H1 (cell line): Measurements from ENCODE around the gene INVS. TPM values are rescaled to one million over a fixed set of nuclear protein-coding genes. Genes with fewer than 3 reads are reported as not detected.

Source experiments
- CTCF ChIA-PET: fragments of 300-600 bp; sonication (Branson Sonifier 250); formaldehyde crosslinking; loops from one replicate; lab custom pipeline; 2021; ENCODE audit not compliant: partially characterized antibody; lab: Charles Lee
- POLR2A ChIA-PET: fragments of 300-600 bp; sonication (Branson Sonifier 250); formaldehyde crosslinking; loops from one replicate; lab custom pipeline; 2021; ENCODE audit warnings: inconsistent platforms; ENCODE audit not compliant: partially characterized antibody; lab: Charles Lee
- DNase-seq, 2 experiments: peaks; one replicate each; pipeline versions ENCODE4 v3.0.0 to v3.0.0-alpha.2; 2010 to 2022; ENCODE audit warnings: low spot score in 2 of 2, low read depth in 1 of 2, mixed read lengths in 1 of 2
- FAIRE-seq: peaks from 2 replicates; lab custom pipeline; 2011; peaks lifted over from hg19 to GRCh38; lab: Jason Lieb, UNC
- H2AFZ ChIP-seq: 2 replicates; pipeline ENCODE4 v1.8.1; 2012; ENCODE audit warnings: low read length, inconsistent platforms
- H2AK5ac ChIP-seq: 2 replicates; pipeline ENCODE4 v1.6.1; 2013; ENCODE audit warnings: low read depth, low read length
- H2BK120ac ChIP-seq: replicated peaks from 2 replicates; pipeline ENCODE3; 2013; ENCODE audit warnings: low read depth, low read length, inconsistent platforms
- H2BK12ac ChIP-seq: 2 replicates; pipeline ENCODE4 v1.6.1; 2013; ENCODE audit warnings: low read depth, low read length
- H2BK15ac ChIP-seq: 2 replicates; pipeline ENCODE4 v1.6.1; 2013; ENCODE audit warnings: low read length
- H2BK20ac ChIP-seq: 2 replicates; pipeline ENCODE4 v1.6.1; 2013; ENCODE audit warnings: low read length
- H2BK5ac ChIP-seq: 2 replicates; pipeline ENCODE4 v1.6.1; 2013; ENCODE audit warnings: low read depth, low read length
- H3K14ac ChIP-seq: 2 replicates; pipeline ENCODE4 v1.6.1; 2013; ENCODE audit warnings: inconsistent platforms; ENCODE audit not compliant: insufficient read length
- H3K18ac ChIP-seq: 2 replicates; pipeline ENCODE4 v1.6.1; 2013; ENCODE audit warnings: low read length; ENCODE audit errors: extremely low read depth
- H3K23ac ChIP-seq: 2 replicates; pipeline ENCODE4 v1.6.1; 2013; ENCODE audit warnings: inconsistent platforms; ENCODE audit not compliant: insufficient read length
- H3K23me2 ChIP-seq: 2 replicates; pipeline ENCODE4 v1.6.1; 2013; ENCODE audit warnings: low read depth, low read length
- H3K27ac ChIP-seq: 2 replicates; pipeline ENCODE4 v1.6.1; 2011; ENCODE audit warnings: low read depth, low read length, inconsistent platforms
- H3K27me3 ChIP-seq, 4 experiments: replicated peaks in 1 of 4; 1 replicate in 1 of 4; 2 replicates in 3 of 4; pipeline versions ENCODE4 v1.6.1 to v1.8.1; 2011 to 2013; ENCODE audit warnings: low read length in 3 of 4, mild to moderate bottlenecking in 3 of 4, inconsistent platforms in 2 of 4, mixed read lengths in 2 of 4, moderate library complexity in 1 of 4; ENCODE audit not compliant: control insufficient read depth in 3 of 4, insufficient read depth in 3 of 4; ENCODE audit errors: extremely low read depth in 1 of 4
- H3K36me3 ChIP-seq, 4 experiments: 2 replicates each; pipeline versions ENCODE4 v1.6.1 to v1.8.1; 2011 to 2013; ENCODE audit warnings: mild to moderate bottlenecking in 4 of 4, low read length in 3 of 4, moderate library complexity in 2 of 4, control low read depth in 1 of 4, inconsistent platforms in 1 of 4; ENCODE audit not compliant: insufficient read depth in 4 of 4, control insufficient read depth in 2 of 4
- H3K4ac ChIP-seq: replicated peaks from 2 replicates; pipeline ENCODE3; 2013; ENCODE audit warnings: low read length, low read depth, mixed read lengths, inconsistent platforms; ENCODE audit not compliant: insufficient read length
- H3K4me1 ChIP-seq, 4 experiments: replicated peaks in 1 of 4; 1 replicate in 1 of 4; 2 replicates in 3 of 4; pipeline versions ENCODE4 v1.6.1 to v1.8.1; 2011 to 2013; ENCODE audit warnings: low read length in 3 of 4, inconsistent platforms in 2 of 4, mixed read lengths in 1 of 4; ENCODE audit not compliant: insufficient read depth in 4 of 4, control insufficient read depth in 3 of 4
- H3K4me2 ChIP-seq, 2 experiments: 2 replicates each; pipeline versions ENCODE4 v1.6.1 to v1.8.1; 2011 to 2013; ENCODE audit warnings: low read depth in 2 of 2, low read length in 2 of 2, control low read depth in 1 of 2, inconsistent platforms in 1 of 2, mild to moderate bottlenecking in 1 of 2; ENCODE audit not compliant: insufficient read depth in 1 of 2
- H3K4me3 ChIP-seq, 4 experiments: fragments of 200-600, 300-600 bp in 1 of 4; sonication (generic), shearing (Covaris generic), sonication (Bioruptor Twin) in 1 of 4; 2 replicates each; pipeline versions ENCODE4 v1.5.1 to v1.8.1; 2011 to 2016; ENCODE audit warnings: low read length in 4 of 4, low read depth in 3 of 4, control low read depth in 2 of 4, inconsistent platforms in 2 of 4, mild to moderate bottlenecking in 2 of 4, mixed read lengths in 1 of 4, moderate library complexity in 1 of 4; ENCODE audit not compliant: insufficient read depth in 2 of 4; ENCODE audit errors: extremely low read depth in 1 of 4
- H3K56ac ChIP-seq: replicated peaks from 2 replicates; pipeline ENCODE3; 2013; ENCODE audit warnings: low read depth, mild to moderate bottlenecking, mixed read lengths, low read length, inconsistent platforms; ENCODE audit not compliant: insufficient read length
- H3K79me1 ChIP-seq: 2 replicates; pipeline ENCODE4 v1.6.1; 2013; ENCODE audit warnings: low read depth, low read length, control low read depth
- H3K79me2 ChIP-seq, 2 experiments: 2 replicates each; pipeline versions ENCODE4 v1.6.1 to v1.8.1; 2012 to 2013; ENCODE audit warnings: low read length in 2 of 2, mild to moderate bottlenecking in 2 of 2, inconsistent platforms in 1 of 2; ENCODE audit not compliant: insufficient read depth in 2 of 2, control insufficient read depth in 1 of 2
- H3K9ac ChIP-seq, 4 experiments: replicated peaks in 1 of 4; 1 replicate in 1 of 4; 2 replicates in 3 of 4; pipeline versions ENCODE4 v1.6.1 to v1.8.1; 2011 to 2013; ENCODE audit warnings: low read depth in 3 of 4, low read length in 3 of 4, control low read depth in 2 of 4, mild to moderate bottlenecking in 2 of 4, moderate library complexity in 2 of 4, inconsistent platforms in 1 of 4; ENCODE audit errors: extremely low read depth in 1 of 4
- H3K9me3 ChIP-seq, 2 experiments: 2 replicates each; pipeline versions ENCODE4 v1.6.1 to v1.8.1; 2012 to 2013; ENCODE audit warnings: mild to moderate bottlenecking in 2 of 2, moderate library complexity in 2 of 2, control low read depth in 1 of 2, inconsistent platforms in 1 of 2, low read depth in 1 of 2, low read length in 1 of 2, mixed read lengths in 1 of 2; ENCODE audit not compliant: insufficient read depth in 2 of 2
- H4K20me1 ChIP-seq, 2 experiments: replicated peaks in 1 of 2; 2 replicates each; pipeline versions ENCODE3 to v1.8.1; 2011 to 2013; ENCODE audit warnings: inconsistent platforms in 2 of 2, low read length in 2 of 2, mild to moderate bottlenecking in 1 of 2; ENCODE audit not compliant: insufficient read depth in 2 of 2, control insufficient read depth in 1 of 2
- H4K5ac ChIP-seq: 2 replicates; pipeline ENCODE4 v1.6.1; 2013; ENCODE audit warnings: low read length, low read depth, mixed read lengths, inconsistent platforms; ENCODE audit not compliant: insufficient read length
- H4K8ac ChIP-seq: 2 replicates; pipeline ENCODE4 v1.8.0; 2013; ENCODE audit warnings: mild to moderate bottlenecking, moderate library complexity, low read length, inconsistent platforms; ENCODE audit not compliant: insufficient read depth; ENCODE audit errors: extremely low read depth
- H4K91ac ChIP-seq: replicated peaks from 2 replicates; pipeline ENCODE3; 2013; ENCODE audit warnings: low read length, mixed read lengths, inconsistent platforms; ENCODE audit not compliant: insufficient read length
- FOSL1 ChIP-seq: IDR thresholded peaks from 2 replicates; pipeline ENCODE4 v1.6.1; 2011; ENCODE audit warnings: mild to moderate bottlenecking, low read depth, low read length, moderate library complexity; ENCODE audit not compliant: insufficient read depth
- GTF2F1 ChIP-seq: IDR thresholded peaks from 2 replicates; pipeline ENCODE4 v1.6.1; 2012; ENCODE audit warnings: low read depth, low read length, improper control_type of control experiment, borderline replicate concordance
- JUN ChIP-seq: IDR thresholded peaks from 2 replicates; pipeline ENCODE4 v1.6.1; 2011; ENCODE audit warnings: low read depth, mild to moderate bottlenecking, improper control_type of control experiment, low read length
- SIN3A ChIP-seq, 2 experiments: IDR thresholded peaks in 1 of 2; conservative IDR thresholded peaks in 1 of 2; 2 replicates each; pipeline ENCODE4 v1.6.1; 2011 to 2012; ENCODE audit warnings: low read length in 2 of 2, improper control_type of control experiment in 1 of 2, low read depth in 1 of 2, mild to moderate bottlenecking in 1 of 2
- SIRT6 ChIP-seq: IDR thresholded peaks from one replicate; pipeline ENCODE4 v1.7.1; 2012; ENCODE audit warnings: low read length, inconsistent platforms
- SP1 ChIP-seq: IDR thresholded peaks from 2 replicates; pipeline ENCODE4 v1.6.1; 2011; ENCODE audit warnings: low read depth, low read length
- SUZ12 ChIP-seq: fragments of 200-600 bp; sonication (generic); IDR thresholded peaks from 2 replicates; pipeline ENCODE4 v1.6.1; 2012; ENCODE audit warnings: mild to moderate bottlenecking, inconsistent platforms, low read length, moderate library complexity, mixed read lengths
- TCF12 ChIP-seq: IDR thresholded peaks from 2 replicates; pipeline ENCODE4 v1.6.1; 2011; ENCODE audit warnings: low read depth, mild to moderate bottlenecking, low read length
- TEAD4 ChIP-seq: IDR thresholded peaks from 2 replicates; pipeline ENCODE4 v1.6.1; 2012; ENCODE audit warnings: low read depth, low read length, inconsistent platforms, mixed read lengths
- WGBS, 2 experiments: shearing (Covaris generic) in 1 of 2; methylation state at CpG; one replicate each; pipeline versions ENCODE4 v1.1.6 to v1.1.7; 2013 to 2015; ENCODE audit warnings: low lambda C conversion rate in 2 of 2, mixed read lengths in 2 of 2, inconsistent platforms in 1 of 2, low coverage in 1 of 2, missing lambda C conversion rate in 1 of 2; ENCODE audit not compliant: insufficient replicate concordance in 2 of 2, insufficient coverage in 1 of 2, insufficient read length in 1 of 2; ENCODE audit errors: extremely low coverage in 1 of 2, missing lambda C conversion rate in 1 of 2; 5-methylcytosine and 5-hydroxymethylcytosine counted together
- polyA plus RNA-seq, 7 experiments: library from polyadenylated mRNA; depleted of rRNA in 3 of 7; stranded (reverse) in 5 of 7; unstranded in 2 of 7; fragments of >200 nt in 5 of 7; fragments of 200-250 nt in 2 of 7; gene quantifications; 1 replicate in 5 of 7; 2 replicates in 1 of 7; 4 replicates in 1 of 7; pipeline versions ENCODE4 v1.2.1 to v1.2.3, GENCODE V29; 2011 to 2013; ENCODE audit warnings: missing spikeins in 2 of 7, mixed read lengths in 2 of 7
- total RNA-seq: library from RNA; stranded (reverse); fragmentation: NEBNext Ultra II Directional; extraction: Animal tissue kit (Norgen Biotek cat#: 25700); gene quantifications from 2 replicates; pipeline ENCODE4 v1.2.1, GENCODE V29; 2021

The INVS gene
- total and polyA plus RNA-seq, 2 of the 8 experiments (the other 6 are each of a cell fraction or from before 2014, with no cell fraction given), result 4.1 to 6.9 TPM

- no peaks in the 10 kb centered on the region for H3K79me1 ChIP-seq
- no peak overlapping the region for H4K5ac ChIP-seq
- H3K27me3 ChIP-seq, result no peaks in the 10 kb centered on the region
- no peaks in the 10 kb centered on the region for H4K20me1 ChIP-seq
- no peak overlapping the region for H3K4me3 ChIP-seq
- no peak overlapping the region for H3K56ac ChIP-seq
- ChIA-PET POLR2A (no interaction called here), CTCF (no interaction called here)
- FAIRE-seq (no peak), DNase-seq (no peak)
- H2BK5ac ChIP-seq, result no peak overlapping the region
- no peak overlapping the region for H2BK20ac ChIP-seq
- H3K4ac ChIP-seq, result no peak overlapping the region
- H3K9me3 ChIP-seq, result 0 out of 4 replicates have a peak, but pooled peaks cover 0 to 4% of the 10 kb centered on the region in 2 experiments
- H4K91ac ChIP-seq, result no peak overlapping the region
- H3K9ac ChIP-seq, result no peak overlapping the region
- H2BK12ac ChIP-seq, result no peak overlapping the region
- H3K36me3 ChIP-seq, result no peaks in the 10 kb centered on the region
- no peak overlapping the region for H2AK5ac ChIP-seq
- no peak overlapping the region for H3K4me2 ChIP-seq
- no peak overlapping the region for H2BK120ac ChIP-seq
- no peaks in the 10 kb centered on the region; the same call in 1 of the 2 replicates for H3K23me2 ChIP-seq
- H4K8ac ChIP-seq, result no peak overlapping the region
- WGBS, 2 experiments, result 88% methylated on average over 2 of the region's 2 CpGs; no CpG with 5 or more reads in 1 of the 2 experiments
- no peak overlapping the region for H3K23ac ChIP-seq
- H3K14ac ChIP-seq, result no peak overlapping the region
- no peak overlapping the region for H3K18ac ChIP-seq
- no peak overlapping the region for H2BK15ac ChIP-seq
- no peak overlapping the region for H2AFZ ChIP-seq
- peaks cover 0 to 4% (median 0%) of the 10 kb centered on the region in 4 experiments; a peak in 1 of 7 replicates for H3K4me1 ChIP-seq
- H3K27ac ChIP-seq, result no peak overlapping the region
- H3K79me2 ChIP-seq, result no peaks in the 10 kb centered on the region
- TF ChIP-seq SIN3A (conservative IDR thresholded peaks at IDR 0.05 in 1 of 2, IDR thresholded peaks at IDR 0.05 in 1 of 2; ENCODE audit: low read depth in 1 of 2, low read length in 2 of 2) (no peak), SUZ12 (no peak), SIRT6 (no peak), GTF2F1 (no peak), TEAD4 (no peak), SP1 (no peak), FOSL1 (no peak), TCF12 (no peak), JUN (no peak)
These were observed 141.5 kb downstream of the INVS start for GRCh38 chr9:100240512-100240911.
